T1000 (cell line): ENCODE results near the gene MRI1.
"Not testable (repeated sequence)": the region's sequence is repeated elsewhere in the genome, so short reads cannot be mapped to it uniquely, and the experiment has no call there.

Experiments used
- DNase-seq: peaks from one replicate; lab custom pipeline; 2025; ENCODE audit warnings: mixed read lengths; lab: John Stamatoyannopoulos, UW

MRI1 gene

GRCh38 chr19:13764101-13764807, at the start of gene MRI1:
MRI1 (plus strand) TSS chr19:13764522; CDS start chr19:13764589, 67 bp downstream.
- DNase-seq: peak; percentile 62

DNA sequence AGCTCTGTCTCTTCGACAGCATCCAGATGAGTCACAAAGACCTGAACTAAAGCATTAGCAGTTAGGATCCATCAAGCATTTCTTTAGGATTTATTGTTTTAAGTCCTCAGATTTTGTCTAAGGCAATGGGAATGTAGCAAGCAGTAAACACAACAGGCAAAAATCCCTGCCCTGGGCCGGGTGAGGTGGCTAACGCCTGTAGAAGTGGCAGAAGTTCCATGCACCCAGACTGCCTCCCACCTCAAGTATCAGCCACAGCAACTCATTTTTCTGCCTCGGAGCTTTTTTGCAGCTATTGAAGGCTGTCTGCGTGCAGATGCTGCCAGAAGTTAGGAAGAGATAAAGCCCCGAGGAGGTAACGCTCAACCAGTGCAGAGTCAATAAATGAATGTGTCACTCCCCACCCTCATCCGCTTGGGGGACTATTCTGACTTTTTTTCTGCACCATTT, 47.1 kb upstream of the MRI1 start:
- DNase-seq: peak; percentile 45

- DNase-seq: peak; percentile 39
These were observed 45.6 kb upstream of the MRI1 start for GRCh38 chr19:13718733-13719132.

DNA sequence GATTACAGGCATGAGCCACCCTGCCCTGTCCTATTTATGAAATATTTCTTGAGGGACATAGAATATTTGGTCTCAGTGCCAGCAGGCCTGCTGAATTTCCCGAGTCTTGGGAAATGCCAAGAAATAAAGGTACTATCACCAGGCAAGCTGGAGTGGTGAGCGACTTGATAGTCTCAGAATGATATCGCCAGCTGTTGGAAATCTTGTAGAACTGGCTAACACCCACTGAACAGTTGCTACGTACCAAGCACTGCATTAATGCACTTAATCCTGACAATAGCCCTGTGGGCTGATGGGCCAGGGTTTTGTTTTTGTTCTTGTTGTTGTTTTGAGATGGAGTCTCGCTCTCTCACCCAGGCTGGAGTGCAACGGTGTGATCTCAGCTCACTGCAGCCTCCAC, 42.2 kb upstream of the MRI1 start:
- no peak for DNase-seq

DNA sequence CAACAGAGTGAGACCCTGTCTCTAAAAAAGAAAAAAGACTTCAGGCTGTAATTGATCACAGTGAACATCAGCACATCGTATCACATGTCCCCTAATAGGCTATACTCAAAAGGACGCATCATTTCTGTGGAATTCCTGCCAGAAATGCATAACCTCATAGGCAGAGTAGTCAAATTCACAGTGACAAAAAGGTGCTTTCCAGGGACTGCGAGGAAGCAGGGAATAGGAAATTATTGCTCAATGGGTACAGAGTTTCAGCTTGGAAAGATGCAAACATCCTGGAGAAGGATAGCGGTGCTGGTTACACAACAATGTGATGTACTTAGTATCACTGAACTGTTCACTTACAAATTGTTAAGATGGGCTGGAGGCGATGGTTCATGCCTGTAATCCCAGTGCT, 41.1 kb upstream of the MRI1 start:
- no peak for DNase-seq

DNA sequence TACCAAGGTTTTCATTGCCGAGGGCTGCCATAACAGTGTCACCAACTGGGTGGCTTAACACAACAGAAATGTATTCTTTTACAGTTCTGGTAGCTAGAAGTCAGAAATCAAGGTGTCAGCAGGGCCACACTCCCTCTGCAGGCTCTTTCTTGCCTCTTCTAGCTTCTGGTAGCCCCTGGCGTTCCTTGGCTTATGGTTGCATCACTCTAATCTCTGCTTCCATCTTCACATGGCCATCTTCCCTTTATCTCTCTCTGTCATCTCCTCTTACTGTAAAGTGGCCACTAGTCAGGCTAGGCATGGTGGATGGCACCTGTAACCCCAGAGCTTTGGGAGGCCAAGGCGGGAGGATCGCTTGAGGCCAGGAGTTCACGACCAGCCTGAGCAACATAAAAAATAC, 38.0 kb upstream of the MRI1 start:
- no peak for DNase-seq

GRCh38 chr19:13727798-13728197, 36.5 kb upstream of the MRI1 start:
- DNase-seq: no peak

- DNase-seq: no peak
These were observed 34.5 kb upstream of the MRI1 start for GRCh38 chr19:13729859-13730258.

DNA sequence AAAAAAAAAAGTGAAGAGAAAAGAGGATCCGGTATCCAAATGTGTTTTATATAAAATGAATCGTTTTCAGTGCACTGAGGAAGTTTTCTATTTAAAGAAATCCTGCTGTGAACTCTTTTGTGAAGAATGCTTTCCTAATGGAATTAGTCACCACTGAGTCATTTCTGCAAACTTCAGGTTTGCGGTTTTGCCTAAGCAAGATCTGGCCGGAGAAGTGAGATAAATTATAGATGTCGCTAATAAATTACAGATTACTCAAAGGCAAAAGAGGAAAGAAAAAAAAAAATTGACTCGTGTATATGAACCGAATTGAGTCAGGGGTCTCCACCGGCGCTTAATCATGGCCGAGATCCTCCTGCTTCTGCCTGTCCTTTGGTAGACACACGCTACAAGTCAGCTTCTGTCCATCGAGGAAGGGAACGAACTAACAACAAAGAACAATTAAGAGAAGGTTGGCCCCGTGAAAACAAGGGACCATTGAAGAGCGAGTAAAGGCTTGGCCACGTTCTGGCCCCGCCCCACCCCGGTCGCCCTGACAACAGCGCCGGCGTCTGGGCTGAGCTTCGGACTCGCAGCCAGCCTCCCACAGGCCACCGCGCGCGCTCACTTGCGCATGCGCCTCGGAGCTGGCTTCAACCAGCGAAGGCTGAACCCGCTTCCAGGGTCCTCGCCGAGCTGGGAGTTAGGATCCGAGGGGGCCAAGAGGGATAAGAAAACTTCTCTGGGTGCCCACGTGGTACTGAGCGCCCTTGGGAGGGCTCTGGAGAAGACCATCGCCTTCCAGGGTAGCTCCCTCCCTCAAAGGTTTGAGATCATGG, 33.0 kb upstream of the MRI1 start:
- DNase-seq: peak; percentile 84

GRCh38 chr19:13732337-13732736, 32.0 kb upstream of the MRI1 start:
- DNase-seq: no peak

- DNase-seq: no peak
These were observed 29.6 kb upstream of the MRI1 start for GRCh38 chr19:13734751-13735150.

GRCh38 chr19:13738073-13738472, 26.2 kb upstream of the MRI1 start:
- DNase-seq: no peak

GRCh38 chr19:13741893-13742292, 22.4 kb upstream of the MRI1 start:
- no peak for DNase-seq

GRCh38 chr19:13742756-13743155, 21.6 kb upstream of the MRI1 start:
- DNase-seq: no peak

DNA sequence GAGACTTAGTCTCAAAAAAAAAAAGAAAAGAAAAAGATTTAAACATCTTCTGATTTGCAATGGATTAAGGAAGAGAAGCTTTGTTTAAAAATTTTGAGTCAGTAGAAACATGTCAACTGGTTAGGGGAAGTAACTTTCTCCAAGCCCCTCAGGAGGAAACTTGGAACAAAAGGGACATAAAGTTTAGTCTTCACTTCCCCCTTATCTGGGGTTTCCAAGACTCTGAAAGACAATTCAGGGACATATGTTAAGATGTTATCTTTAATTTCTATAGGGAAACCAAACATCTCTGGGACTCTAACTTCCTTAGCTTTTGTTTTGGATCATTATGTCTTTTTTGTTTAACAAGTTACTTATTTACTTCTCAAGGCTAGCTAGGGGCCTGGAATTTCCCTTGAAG, 20.1 kb upstream of the MRI1 start:
- no peak for DNase-seq

DNA sequence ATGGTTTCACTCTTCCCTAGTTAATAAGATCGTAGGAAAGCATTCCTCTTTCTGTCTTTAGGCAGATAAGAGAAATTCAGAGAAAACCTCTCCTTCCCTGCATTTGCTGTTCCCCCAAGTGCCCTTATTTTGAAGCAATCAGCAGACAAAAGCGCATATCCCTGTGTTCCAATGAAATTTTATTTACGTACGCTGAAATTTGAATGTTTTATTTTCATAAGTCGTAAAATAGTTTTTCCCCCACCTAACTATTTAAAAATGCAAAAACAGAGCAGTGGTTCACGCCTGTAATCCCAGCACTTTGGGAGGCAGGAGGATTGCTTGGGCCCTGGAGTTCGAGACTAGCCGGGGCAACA, 17.2 kb upstream of the MRI1 start:
- no peak for DNase-seq

DNA sequence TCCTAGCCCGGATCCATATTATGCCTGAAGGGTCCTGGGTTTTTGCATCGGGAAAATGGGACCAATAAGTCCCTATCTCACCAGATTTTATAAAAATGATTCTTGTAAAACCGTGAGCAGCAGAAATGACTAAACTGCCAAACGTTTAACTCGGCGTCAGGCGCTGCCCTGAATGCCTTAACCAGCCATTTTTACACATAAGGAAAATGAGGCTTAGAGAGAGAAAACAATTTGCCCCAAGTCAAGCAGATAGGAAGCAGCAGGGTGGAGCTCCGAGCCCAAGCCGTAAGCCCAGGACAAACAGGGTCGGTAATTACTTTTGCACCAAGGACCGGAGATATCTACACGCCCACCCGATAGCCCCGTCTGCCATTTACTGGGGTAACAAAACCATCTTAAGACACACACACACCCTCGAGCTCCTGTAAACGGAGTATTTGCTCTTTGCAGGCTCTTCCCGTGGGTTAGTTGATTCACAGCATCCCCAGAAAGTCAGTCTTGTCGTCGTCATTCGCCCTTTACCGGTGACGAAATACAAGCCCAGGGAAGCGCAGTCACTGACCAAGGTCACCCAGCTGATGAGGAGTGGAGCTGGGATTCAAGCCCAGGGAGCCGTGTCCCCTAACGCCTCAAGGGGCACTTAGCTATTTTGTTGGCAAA, 16.0 kb upstream of the MRI1 start:
- DNase-seq: no peak

- no peak for DNase-seq
These were observed 12.9 kb upstream of the MRI1 start for GRCh38 chr19:13751436-13751835.

GRCh38 chr19:13753622-13754021, 10.7 kb upstream of the MRI1 start:
- not testable (repeated sequence) for DNase-seq

DNA sequence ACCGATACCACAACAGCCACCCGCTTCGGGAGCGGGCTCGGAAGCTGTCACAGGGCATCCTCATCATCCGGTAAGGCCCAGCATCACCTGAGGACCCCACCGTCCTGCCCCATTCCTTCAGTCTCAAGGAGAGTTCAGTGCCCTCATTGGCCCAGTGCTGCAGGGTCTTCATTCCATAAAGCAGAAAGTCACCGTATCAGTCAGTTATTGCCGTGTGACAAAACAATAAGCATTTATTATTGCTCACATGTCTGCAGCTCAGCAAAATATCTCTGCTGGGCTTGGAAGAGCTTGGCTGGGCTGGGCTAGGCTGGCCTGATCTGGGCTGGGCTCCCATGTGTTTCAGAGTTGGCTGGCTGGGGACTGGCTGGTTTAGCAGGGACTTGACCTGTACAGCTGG, 8.1 kb upstream of the MRI1 start:
- DNase-seq: no peak

- no peak for DNase-seq
These were observed 6.2 kb upstream of the MRI1 start for GRCh38 chr19:13757805-13758772.

DNA sequence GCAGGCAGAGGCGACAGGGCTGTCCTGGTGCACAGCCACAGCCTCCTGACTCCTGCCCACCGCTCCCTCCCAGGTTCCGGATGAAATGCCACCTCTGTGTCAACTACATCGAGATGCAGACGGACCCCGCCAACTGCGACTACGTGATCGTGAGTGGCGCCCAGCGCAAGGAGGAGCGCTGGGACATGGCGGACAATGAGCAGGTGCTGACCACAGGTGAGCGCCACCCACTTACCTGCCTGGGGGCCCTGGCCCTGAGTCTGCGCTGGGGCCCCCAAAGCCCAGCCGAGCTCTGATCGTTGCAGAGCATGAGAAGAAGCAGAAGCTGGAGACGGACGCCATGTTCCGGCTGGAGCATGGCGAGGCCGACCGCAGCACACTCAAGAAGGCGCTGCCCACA, 5.5 kb upstream of the MRI1 start:
- DNase-seq: no peak
